CMK (cell line): ENCODE data around the gene HECW1.

ENCODE experiments used
- DNase-seq: peaks from one replicate; pipeline ENCODE4 v3.0.0-alpha.2; 2010; ENCODE audit warnings: low read depth

Gene HECW1

GRCh38 chr7:43265139-43265538 is 152.7 kb downstream of the HECW1 start:
- no peak for DNase-seq

DNA sequence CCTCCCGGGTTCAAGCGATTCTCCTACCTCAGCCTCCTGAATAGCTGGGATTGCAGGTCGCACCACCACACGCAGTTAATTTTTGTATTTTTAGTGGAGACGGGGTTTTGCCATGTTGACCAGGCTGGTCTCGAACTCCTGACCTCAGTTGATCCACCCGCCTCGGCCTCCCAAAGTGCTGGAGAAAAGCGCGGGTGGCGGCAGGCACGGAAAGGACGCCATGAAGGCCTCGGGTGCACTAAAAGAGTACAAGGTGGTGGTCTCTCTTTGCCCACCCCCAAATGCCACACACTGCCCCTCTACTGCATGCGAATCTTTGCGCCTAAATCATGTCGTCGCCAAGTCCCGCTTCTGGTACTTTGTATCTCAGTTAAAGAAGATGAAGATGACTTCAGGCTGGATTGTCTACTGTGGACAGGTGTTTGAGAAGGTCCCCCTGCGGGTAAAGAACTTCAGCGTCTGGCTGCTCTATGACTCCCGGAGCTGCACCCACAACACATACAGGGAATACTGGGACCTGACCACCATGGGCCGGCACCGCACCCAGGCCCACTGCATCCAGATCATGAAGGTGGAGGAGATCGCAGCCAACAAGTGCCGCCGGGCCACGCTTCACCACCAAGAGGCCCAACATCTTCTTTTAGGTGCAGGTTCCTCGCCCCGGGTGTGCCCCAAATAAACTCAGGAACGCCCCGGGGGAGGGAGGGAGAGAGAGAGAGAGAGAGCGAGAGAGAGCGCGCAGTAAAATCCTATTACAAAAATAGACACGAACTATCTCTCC is 161.7 kb downstream of the HECW1 start:
- no peak for DNase-seq

DNA sequence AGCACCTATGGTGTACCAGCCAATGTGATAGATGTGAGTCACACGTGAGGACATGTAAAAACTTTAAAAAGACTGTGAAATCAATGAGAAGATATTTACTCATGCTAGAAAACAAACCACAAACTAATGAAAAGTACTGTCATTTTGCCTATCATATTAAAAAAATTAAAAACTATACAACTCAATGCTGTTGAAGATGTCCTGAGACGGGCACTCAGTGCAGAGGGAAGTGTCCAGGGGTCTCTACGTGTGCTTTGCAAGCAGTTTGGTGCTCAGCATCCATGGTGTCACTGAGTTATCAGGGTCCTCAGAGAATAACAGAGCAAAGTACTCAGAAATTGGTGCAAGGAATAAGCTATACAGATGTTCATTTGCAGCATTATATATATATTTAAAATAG is 162.3 kb downstream of the HECW1 start:
- DNase-seq = no peak

GRCh38 chr7:43276547-43276946 is 164.1 kb downstream of the HECW1 start:
- no peak for DNase-seq

- no peak for DNase-seq
These were observed 165.7 kb downstream of the HECW1 start for GRCh38 chr7:43278088-43278644.

DNA sequence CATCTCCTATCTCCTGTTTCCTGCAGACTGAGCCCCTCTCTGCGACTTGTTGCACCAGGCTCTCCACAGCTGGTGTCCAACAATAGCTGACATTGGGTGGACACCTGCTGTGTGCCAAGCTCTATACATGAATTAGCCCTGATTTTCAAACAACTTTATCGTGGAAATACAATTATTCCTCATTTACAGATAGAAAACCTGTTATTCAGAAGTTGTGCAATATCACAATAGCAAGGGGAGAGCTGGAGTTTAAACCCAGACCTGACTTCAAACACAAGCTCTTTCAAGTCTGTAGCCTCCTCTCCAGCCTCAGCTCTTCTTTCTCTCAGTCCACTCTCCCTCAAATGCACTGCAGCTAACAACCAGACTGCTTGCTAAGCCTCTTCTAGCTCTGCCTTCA is 168.8 kb downstream of the HECW1 start:
- no peak for DNase-seq

- no peak for DNase-seq
These were observed 171.3 kb downstream of the HECW1 start for GRCh38 chr7:43283706-43284105.

DNA sequence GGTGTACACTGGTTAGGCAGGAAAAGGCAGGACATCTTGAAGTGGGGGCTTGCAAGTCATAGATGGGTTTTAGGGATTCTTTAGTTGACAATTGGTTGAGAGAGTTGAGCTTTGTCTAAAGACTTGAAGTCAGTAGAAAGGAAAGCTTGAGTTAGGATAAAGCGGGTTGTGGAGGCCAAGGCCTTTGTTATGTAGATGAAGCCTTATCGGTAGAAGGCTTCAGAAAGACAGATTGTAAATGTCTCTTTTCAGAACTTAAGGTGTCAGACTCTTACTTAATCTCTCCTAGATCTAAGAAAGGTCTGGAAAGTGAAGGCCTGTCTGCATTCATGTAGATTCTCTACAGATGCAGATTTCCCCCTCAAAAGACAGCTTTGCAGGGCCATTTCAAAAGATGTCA is 177.4 kb downstream of the HECW1 start:
- no peak for DNase-seq

- DNase-seq = no peak
These were observed 178.5 kb downstream of the HECW1 start for GRCh38 chr7:43290978-43291377.

DNA sequence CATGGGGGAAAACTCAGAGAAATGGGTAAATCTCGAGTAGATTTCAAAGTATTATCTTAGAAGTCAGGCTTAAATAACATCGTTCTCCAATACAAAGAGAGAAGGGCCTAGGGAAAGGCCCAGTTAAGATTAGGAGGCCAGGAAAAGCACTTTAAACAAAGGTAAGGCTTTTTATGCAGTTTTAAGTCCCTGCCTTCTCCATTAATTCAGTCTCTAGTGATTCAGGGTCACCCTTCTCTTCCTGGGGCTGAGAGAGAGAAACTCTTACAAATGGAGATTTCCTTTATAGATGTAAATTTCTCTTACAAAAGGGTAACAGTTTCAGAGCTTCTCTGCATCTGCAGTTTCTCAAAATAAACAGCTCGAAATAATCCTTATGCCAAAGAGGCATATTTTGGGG is 179.3 kb downstream of the HECW1 start:
- DNase-seq = no peak

- no peak for DNase-seq
These were observed 179.9 kb downstream of the HECW1 start for GRCh38 chr7:43292384-43292783.

DNA sequence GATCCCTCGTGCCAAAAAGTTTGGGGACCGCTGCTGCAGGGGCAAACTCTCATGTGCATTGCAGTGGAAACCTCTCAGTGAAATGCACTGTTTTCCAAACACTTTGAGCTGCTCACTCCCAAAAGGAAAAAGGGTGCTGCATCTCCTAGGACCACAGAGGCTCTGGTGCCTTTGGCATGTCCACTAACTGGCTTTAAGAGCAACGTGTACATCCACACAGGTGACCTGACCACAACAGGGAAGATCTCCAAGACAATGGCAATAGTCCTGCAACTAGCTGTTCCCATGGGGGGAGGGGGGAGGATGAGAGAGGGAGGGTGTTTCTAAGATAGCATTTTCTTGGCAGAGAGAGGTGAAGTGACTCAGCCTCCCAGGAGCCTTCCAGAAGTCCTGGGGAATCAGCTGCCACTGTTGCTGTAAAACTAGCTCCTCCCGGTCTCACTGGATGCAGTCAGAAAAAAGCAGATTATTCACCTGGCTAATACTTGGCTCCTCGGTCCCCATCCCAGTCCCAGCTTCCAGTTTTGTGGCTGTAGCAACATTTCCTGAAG is 181.7 kb downstream of the HECW1 start:
- no peak for DNase-seq

DNA sequence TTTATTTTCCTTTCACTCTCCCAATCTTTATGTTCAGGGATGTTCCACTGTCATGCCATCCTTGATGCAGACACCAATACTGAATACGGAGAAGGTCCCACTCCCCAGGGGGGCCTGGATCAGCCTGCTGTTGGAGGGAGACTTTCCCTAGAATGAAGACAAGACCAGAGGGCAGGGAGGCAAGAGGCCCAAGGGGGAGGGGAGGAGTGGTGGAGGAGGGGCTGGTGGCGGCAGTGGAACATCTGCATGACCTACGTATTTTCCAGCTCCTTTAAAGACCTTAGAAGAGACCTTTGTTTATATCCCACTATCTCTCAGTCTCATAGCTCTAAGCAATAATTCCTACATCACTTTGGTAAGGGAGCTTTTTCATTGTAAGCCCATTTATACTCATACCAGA is 183.0 kb downstream of the HECW1 start:
- no peak for DNase-seq

- DNase-seq = no peak
These were observed 183.9 kb downstream of the HECW1 start for GRCh38 chr7:43296306-43296705.

- no peak for DNase-seq
These were observed 186.2 kb downstream of the HECW1 start for GRCh38 chr7:43298617-43299016.

DNA sequence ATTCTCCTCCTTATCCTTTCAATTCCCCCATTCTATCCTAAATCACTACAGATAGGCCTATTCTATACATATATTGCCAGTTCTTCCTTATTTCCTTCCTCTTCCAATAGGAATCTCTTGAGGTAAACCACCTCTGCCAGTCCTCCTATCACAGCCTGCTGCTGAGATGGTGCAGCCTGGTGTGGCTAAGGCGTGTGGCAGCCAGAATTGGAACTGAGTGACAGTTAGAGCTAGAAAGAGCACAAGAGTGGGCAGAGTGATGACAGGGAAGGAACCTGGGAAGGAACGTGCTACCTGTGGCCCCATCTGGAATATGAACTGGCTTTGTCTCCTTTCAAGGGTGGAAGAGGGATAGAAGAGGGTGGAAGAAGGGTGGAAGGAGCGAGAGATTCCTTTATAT is 187.7 kb downstream of the HECW1 start:
- no peak for DNase-seq

DNA sequence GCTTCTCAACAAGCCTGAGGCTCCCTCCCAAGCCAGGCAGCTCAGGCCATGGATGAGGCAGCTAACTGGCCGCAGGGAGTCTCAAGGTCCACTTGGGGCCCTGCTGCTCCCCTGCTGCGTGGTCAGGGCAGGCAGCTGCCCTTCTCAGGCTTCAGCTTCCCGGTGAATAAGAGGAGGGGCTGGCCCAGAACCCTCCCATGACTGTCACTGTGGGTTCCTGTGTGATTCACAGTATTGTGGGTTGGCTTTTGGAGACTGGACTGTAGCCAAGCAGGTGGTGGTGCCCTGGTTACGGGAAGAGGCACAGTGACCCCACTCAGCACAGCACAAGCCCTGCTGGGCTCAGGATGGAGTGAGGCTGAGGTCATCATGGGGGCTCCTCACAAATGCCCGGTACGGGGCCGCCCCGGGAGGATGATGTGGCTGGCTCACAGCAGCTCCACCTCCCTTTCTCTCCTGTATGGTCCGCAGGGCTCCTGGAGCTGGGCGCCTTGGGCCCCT is 189.8 kb downstream of the HECW1 start:
- DNase-seq = no peak

- no peak for DNase-seq
These were observed 190.5 kb downstream of the HECW1 start for GRCh38 chr7:43302773-43303460.

- no peak for DNase-seq
These were observed 191.3 kb downstream of the HECW1 start for GRCh38 chr7:43303740-43304241.

- DNase-seq = no peak
These were observed 194.0 kb downstream of the HECW1 start for GRCh38 chr7:43306404-43306803.

- DNase-seq = no peak
These were observed 195.1 kb downstream of the HECW1 start for GRCh38 chr7:43307522-43307921.

GRCh38 chr7:43308913-43309705 is 196.7 kb downstream of the HECW1 start:
- DNase-seq = no peak
